HG03565 (cell line): ENCODE results near the gene TAMALIN.

Experiments used
- ATAC-seq: cut with Tn5 transposase; IDR thresholded peaks from one replicate; pipeline ENCODE4 v1.9.1; 2021; ENCODE audit warnings: mild to moderate bottlenecking, moderate library complexity; ENCODE audit not compliant: unreplicated experiment

Gene TAMALIN

DNA sequence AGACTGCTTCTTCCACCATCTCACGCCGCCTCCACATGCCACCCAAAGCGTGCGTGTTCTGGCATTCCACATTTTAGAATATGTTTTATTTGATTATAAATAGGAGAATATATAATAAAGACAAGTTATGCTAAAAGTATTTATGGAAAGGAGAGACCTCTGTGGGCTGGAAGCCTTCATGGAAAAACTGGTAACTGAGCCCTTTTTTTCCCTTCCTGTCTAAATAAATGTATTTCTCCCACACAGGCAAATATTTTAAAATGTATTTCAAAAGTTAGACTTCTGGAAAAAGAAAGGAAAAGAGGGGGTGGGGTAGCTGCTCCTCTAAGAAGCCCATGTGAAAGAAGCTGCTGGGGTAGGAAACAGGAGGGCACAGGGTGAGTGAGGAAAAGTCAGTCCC is 28.4 kb downstream of the TAMALIN start:
- ATAC-seq = no peak

GRCh38 chr12:52035926-52036325 is 29.2 kb downstream of the TAMALIN start:
- no peak for ATAC-seq

DNA sequence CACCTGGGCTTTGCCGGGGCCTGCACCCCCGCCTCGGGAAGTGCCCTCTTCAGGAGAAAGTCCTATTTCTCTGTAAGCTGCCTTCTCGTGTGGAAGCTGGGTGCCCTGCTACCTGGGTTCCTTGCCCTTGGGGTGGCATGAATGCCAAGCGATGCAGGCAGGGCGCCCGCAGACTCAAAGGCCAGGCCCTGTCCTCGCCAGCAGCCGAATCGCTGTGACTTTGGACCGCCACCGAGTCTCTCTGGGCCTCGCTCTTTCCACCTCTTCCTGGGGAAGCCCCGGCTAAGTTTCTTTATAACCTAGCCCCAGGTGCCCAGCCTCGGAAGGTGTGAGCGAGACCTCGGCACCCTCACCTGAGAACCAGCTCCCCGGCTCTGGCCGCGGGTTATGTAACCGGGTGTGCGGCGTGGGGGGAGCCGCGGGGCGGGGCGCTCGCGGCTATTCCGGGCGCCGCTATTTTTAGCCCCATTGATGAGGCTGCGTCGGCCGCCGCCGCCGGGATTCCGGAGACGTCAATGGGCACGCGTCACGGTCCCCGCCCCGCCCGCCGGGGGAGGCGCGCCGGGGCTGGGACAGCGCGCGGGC is 29.9 kb downstream of the TAMALIN start:
- peak; percentile 44 for ATAC-seq

GRCh38 chr12:52037248-52037861 is 30.6 kb downstream of the TAMALIN start:
- no peak for ATAC-seq

DNA sequence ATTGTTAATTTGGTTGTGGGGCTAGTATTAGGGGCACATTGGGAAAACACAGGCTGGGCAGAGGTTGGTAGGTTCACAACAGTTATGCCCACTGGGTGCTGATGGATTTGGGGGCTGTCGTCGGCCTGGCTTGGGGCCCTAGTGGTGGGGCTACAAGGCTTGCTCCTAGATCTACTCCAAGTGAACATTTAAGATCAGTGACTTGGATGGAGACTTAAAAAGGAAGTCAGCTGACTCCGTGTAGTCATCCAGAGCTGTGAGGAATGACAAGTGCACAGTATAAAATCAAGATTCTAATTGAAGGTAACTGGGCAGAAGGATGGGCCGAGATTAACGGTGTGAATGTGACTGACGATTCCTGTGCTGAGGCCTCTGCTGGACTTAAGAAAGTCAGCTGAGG is 31.7 kb downstream of the TAMALIN start:
- ATAC-seq = no peak

- no peak for ATAC-seq
These were observed 34.3 kb downstream of the TAMALIN start for GRCh38 chr12:52041035-52041434.

- ATAC-seq = no peak
These were observed 35.0 kb downstream of the TAMALIN start for GRCh38 chr12:52041695-52042123.

DNA sequence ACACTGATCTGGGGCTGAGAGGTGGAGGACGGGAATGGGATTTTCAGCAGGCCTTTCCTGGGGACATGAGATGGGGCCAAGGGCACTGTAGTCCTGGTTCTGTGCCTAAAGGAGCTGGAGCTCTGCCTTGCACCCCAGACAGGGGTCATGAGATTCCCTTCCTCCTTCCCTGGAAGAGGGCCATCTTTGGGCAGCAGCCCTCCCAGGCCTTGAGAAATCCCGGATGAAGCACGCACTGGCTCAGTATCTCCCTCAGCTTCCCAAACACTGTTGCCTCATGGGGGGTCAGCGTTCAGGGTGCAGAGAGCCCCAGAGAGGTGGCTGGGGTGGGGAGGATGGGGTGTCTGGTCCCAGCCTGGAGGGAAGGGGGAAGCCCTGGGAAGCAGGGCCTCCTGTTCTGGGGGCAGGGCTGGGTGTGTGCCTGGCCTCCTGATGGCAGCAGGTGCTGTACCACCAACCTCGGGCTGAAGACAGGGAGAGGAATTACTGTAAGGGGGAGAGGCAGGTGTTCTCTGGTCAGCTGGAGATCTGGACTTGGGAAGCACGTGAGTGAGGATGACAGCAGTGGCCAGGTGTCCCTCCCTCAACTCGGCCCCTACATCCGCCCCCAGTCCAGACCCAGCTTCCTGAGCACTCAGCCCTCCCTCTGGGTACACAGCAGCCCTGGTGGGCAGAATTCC is 36.1 kb downstream of the TAMALIN start:
- ATAC-seq = no peak

GRCh38 chr12:52043386-52044212 is 36.9 kb downstream of the TAMALIN start:
- no peak for ATAC-seq

DNA sequence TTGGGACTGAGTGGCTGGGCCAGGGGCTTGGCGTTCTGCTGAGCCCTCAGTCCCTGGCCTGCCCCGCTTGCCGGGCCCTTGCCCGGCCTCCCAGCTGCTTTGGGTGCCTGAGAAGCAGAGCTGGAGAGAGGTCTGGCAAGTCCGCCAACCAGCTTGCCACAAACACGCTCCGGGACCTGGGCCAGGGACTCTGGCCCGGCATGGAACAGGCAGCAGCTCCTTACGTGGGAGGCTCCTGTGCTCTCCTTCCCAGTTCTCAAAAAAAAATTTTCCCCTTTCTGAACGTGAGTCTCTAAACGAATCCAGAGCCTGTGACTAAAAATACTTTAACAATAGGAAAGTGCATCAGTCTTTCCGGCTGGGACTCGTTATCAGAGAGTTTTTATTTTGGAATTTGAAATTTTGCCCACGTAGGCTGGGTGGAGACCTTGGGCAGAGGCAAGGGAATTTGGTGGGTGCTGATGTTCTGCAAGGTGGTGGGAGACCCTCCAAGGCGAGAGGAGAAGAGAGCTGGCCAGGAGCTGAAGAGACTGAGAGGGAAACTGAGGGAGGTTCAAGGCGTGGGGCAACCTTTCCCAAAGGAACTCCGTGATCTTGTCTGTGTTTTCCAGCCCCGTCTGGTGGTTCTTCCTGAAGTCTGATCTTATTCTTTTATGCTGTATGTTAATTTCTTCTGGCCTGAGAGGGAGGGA is 37.7 kb downstream of the TAMALIN start:
- ATAC-seq = no peak

DNA sequence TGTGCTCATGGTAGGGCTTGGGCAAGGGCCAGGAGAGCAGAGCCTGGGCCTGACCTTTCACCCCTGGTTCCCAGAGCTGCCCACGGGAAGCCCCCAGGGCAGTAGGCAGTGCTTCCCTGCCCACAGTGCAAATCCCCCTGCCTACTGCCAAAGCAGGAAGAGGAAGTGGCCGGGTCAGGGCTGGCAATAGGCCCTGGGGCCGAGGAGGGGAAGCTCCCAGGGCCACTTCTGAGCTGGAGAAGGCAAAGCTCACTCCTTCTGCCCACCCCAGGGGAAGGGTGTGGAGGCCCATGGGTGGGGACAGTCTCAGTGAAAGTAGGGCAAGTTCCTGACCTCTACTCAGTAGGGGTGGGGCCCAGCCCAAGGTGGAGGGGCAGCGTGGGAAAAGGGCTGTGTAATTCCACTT is 39.1 kb downstream of the TAMALIN start:
- no peak for ATAC-seq

DNA sequence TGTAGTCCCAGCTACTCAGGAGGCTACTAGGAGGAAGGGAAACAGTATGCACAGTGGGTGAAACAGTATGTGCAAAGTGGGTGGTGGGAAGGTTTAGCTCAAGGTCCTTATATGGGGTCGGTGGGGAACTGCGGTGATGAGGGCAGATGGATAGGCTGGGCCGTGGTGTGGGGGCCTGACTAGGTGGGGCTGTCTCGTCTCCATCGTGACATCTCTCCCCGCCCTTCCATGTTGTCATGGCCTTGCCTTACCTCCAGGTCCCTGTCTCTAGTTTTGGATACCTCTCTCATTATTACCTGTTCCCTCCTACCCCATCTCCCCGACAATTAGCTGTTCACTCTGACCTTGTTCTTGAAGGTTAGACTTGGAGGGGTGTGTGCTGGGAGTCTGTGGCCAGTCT is 40.1 kb downstream of the TAMALIN start:
- ATAC-seq = no peak

DNA sequence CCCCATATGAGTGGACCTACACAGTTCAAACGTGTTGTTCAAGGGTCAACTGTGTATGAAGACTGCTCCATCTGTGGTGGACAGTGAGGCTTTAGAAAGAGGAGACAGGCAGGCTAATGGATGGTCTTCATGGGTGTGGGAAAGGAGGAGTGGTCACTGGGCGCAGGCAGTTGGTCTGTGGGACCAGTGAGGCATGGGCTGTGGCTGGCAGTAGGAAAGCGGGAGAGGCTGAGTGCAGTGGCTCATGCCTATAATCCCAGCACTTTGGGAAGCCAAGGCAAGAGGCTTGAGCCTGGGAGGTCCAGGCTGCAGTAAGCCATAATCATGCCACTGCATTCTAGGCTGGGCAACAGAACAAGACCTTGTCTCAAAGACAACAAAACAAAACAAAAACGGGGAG is 42.5 kb downstream of the TAMALIN start:
- no peak for ATAC-seq

DNA sequence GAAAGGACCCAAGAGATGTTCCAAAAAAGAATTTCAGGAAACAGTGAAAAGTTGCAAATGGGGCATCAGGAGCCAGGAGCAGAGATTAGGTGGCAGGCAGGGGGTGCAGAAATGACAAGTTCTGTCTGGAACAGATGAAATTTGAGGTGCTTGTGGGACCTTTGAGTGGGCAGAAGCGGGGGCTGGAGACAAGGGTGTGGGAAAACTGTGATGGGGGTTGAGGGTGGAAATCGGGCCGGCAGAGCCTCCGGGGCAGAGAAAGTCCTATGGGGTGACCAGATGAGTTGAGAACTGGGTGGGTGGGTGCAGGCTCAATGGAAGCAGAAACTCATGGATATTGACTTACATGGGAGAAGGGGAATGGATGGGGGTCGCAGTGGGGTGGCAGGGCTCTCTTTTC is 42.9 kb downstream of the TAMALIN start:
- ATAC-seq = no peak

DNA sequence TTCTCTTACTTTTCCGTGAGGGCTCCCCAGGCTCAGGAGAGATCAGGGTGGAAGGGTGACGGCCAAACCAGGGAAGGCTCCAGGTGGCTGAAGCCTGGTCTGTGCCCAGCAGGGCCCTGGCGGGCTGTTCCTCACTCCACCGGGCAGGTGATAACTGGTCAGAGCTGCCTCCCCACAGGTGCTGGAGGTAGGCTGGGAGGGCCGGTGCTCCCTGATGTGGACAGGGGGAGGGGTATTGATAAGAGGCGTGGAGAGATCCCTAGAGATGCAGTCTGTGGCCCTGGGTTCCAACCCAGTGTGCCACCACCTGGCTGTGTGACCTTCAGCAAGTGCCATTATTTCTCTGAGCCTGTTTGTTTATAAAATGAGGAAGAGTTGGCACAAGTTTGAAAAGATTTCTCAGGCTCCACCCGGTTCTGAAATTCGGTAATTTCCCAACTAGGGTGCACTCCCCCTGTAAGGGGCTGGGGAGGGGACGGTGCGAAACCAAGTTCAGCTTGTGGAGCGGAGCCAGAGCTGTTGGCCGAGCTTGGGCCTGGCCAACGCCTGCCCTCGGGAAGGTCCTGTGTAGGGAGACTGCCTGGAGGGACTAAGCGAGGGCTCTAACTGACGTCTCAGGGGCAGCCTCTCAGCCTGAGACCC is 43.5 kb downstream of the TAMALIN start:
- ATAC-seq = peak; percentile 4

- peak; percentile 55 for ATAC-seq
These were observed 44.2 kb downstream of the TAMALIN start, which contains the start of gene NR4A1 for GRCh38 chr12:52050758-52051541. TSS of gene NR4A1 (plus strand) at chr12:52051442. CDS start at chr12:52054329, 2,887 bp downstream.

DNA sequence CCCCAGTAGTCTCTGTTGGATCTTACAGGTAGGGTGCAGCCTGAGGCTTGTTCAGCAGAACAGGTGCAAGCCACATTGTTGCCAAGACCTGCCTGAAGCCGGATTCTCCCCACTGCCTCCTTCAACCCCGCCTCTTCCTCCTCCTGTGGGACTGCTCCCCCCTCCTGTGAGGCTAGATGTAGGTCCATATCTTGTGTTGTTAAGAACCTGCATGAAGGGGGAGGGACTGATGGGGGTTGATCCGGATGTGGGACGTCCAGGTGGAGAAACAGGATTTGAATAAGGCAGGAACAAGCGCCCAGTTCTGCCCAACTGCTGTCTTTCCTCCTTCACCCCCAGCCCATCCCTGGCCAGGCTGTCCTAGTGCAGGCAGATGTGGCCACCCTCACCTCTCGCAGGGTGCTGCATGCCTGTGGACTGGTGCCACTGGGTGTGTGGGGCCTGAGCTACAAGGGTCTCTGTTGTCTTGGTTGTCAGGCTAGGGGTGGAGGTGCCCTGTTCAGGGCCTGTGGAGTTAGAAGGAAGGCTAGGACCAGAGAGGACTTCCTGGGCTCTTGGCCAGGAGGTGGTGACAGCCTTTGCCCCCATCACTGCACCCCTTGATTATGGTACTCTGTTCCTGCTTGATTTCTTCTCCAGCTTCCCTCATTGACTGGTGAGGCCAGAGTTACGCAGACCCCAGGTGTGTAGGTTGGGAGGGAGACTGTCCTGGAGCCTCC is 45.9 kb downstream of the TAMALIN start:
- no peak for ATAC-seq

DNA sequence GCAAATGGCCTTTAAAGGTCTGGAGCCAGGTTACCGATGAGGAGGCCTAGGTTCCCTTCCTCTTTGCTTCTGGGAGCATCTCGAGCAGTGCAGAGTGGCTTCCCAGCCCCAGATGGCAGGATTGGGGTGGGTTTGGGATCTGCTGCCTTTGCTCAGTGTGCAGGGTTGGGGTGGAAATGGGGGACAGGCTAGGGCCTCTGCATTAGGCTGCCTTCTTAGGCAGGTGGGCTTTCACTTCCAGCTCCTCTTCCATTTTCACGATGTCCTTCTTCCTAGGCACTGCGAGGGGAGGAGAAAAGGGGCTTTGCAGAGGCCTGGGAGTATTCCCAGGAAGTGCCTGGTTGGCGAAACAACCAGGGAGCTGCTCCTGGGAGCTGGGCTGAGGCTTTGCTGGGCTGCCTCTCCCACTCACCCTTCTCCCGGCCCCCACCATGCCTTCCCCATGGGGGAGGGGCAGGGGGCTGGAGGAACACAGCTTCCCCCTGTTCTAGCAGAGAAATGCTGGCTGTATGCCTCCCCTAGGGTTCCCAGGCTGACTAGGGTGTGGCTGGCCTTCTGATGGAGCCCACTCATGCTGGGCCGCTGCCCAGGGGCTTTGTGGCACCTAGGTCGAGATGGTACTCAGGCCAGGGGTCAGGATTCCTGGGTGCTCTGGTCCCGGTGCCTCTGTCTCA is 46.9 kb downstream of the TAMALIN start:
- ATAC-seq = no peak
